WI38 (cell line): ENCODE data around the gene HTRA3.

Experiments used
- H3K4me3 ChIP-seq: 2 replicates; pipeline ENCODE4 v1.5.1; 2011; ENCODE audit warnings: low read depth, mild to moderate bottlenecking, control low read depth, low read length
- TF ChIP-seq, protein P1 (sequence below): IDR thresholded peaks from 2 replicates; pipeline ENCODE4 v1.5.1; 2012; ENCODE audit warnings: low read depth, mild to moderate bottlenecking, control low read depth, low read length

The HTRA3 gene

DNA sequence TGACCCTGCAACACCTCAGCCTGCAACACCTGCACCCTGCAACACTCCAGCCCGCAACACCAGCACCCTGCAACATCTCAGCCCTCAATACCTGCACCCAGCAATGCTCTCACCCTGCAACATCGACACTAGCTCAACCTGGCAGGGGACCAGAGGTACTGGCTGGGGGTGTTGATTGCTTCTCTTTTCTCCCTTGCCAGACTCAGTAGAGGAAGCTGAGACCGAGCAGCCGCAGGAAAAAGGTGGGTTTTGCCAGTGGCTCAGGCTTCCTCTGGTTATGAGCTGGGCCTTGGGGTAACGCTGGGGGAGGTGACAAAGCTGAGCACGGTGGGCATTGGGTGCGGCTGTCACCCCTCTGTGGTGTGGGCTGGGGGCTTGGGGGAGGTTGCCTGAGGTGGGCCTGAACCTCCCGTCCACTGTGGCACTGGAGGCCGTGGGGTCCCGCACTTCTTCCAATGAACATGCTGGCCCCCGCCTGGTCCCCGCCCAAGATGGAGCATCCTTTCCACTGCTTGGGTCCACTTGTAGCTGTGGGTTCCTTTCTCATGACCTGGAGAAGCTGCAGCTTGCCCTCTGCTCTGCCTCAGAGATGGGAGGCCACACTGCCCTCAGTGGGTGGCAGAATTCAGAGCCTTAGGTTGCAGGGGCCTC is 44.5 kb upstream of the HTRA3 start:
- TF ChIP-seq, protein P1, sequence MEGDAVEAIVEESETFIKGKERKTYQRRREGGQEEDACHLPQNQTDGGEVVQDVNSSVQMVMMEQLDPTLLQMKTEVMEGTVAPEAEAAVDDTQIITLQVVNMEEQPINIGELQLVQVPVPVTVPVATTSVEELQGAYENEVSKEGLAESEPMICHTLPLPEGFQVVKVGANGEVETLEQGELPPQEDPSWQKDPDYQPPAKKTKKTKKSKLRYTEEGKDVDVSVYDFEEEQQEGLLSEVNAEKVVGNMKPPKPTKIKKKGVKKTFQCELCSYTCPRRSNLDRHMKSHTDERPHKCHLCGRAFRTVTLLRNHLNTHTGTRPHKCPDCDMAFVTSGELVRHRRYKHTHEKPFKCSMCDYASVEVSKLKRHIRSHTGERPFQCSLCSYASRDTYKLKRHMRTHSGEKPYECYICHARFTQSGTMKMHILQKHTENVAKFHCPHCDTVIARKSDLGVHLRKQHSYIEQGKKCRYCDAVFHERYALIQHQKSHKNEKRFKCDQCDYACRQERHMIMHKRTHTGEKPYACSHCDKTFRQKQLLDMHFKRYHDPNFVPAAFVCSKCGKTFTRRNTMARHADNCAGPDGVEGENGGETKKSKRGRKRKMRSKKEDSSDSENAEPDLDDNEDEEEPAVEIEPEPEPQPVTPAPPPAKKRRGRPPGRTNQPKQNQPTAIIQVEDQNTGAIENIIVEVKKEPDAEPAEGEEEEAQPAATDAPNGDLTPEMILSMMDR = no peak
- no peak overlapping the region for H3K4me3 ChIP-seq

DNA sequence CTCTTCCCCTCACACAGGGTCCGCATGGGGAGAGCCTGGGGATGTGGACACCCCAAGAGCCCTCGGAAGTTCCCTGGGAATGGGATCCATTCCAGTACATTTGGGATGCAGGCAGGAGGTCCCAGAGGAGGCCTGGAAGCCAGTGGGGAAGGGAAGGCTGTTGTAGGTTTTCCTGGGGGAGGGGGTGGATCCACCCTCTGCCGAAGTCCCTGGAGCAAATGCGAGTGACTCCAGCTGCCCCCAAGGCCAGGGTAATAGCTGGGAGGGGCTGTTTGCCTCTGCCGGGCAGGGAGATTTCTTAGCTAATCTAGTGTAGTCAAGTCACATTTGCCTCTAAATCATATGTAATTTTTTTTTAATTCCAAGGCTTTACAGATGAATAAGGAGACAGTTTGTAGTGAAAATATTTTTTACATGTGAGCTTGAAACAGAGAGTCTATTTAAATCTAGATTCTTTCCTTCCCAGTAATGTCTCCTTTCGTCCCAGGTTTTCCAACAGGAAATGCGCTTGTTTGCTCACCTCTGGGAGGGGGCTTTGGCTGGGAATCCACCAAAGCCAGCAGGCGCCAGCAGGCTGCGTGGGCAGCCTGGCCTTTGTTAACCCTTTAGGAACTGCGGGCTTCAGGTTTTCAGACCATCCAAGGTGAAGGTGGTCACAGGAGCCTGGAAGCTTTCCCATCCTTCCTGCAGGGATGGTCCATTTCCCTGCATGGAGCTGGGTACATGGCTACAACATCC is 43.7 kb upstream of the HTRA3 start:
- no peak overlapping the region for H3K4me3 ChIP-seq
- TF ChIP-seq, protein P1 = no peak

DNA sequence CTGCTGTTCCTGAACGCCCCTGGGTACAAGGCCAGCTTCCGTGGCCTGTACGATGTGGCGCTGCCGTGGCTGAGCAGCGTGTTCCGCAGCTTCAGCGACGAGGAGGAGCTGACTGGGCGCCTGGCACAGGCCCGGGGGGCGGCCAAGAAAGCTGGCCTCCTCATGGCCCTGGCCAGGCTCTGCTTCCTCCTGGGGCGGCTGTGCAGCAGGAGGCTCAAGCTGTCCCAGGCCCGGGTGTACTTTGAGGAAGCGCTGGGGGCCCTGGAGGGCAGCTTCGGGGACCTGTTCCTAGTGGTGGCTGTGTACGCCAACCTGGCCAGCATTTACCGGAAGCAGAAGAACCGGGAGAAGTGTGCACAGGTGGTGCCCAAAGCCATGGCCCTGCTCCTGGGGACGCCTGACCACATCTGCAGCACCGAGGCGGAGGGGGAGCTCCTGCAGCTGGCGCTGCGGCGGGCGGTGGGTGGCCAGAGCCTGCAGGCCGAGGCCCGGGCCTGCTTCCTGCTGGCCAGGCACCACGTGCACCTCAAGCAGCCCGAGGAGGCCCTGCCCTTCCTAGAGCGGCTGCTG is 42.3 kb upstream of the HTRA3 start:
- TF ChIP-seq, protein P1 = no peak

DNA sequence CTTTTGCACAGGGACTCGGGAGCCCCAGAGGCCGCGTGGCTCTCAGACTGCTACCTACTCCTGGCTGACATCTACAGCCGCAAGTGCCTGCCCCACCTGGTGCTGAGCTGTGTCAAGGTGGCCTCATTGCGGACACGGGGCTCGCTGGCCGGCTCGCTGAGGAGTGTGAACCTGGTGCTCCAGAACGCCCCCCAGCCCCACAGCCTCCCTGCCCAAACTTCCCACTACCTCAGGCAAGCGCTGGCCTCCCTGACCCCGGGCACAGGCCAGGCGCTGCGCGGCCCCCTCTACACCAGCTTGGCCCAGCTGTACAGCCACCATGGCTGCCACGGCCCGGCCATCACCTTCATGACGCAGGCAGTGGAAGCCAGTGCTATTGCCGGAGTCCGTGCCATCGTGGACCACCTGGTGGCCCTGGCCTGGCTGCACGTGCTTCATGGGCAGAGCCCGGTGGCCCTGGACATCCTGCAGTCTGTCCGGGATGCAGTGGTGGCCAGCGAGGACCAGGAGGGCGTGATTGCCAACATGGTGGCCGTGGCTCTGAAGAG is 41.7 kb upstream of the HTRA3 start:
- TF ChIP-seq, protein P1 = no peak
- H3K4me3 ChIP-seq = no peak overlapping the region

More for the DNA sequence above, 42.3 kb upstream of the HTRA3 start:
- H3K4me3 ChIP-seq = no peak overlapping the region

DNA sequence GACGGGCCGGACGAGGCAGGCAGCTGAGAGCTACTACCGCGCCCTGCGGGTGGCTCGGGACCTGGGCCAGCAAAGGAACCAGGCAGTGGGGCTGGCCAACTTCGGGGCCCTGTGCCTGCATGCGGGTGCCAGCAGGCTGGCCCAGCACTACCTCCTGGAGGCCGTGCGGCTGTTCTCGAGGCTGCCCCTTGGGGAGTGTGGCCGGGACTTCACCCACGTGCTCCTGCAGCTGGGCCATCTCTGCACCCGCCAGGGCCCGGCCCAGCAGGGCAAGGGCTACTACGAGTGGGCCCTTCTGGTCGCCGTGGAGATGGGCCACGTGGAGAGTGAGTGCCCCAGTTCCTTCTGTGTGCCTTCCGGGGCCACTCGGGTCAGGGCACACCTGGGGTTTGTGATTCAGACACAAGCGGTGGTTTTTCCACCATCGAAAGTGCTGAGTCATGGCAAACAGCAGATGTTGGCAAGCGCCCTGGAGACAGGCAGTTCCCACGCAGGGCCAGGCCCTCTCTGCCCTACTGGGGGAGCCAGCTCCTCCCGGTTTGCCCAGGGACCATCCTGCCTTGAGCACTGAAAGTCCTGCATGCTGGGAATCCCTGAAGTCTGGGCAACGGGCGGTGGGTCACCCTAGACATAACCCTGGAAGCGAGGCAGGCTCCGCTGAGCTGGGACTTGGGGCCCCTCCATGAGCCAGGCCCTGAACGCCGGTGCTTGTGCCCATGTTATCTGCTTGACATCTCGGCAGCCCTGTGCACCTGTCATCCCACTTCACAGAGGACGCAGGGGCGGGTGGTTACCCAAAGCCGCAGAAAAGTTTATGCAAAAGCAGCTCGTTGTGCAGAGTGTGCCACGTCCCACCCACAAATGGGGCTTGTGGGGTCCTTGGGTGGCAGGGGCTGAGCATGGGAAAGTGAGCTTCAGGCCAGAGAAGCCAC is 41.0 kb upstream of the HTRA3 start:
- TF ChIP-seq, protein P1 = no peak
- H3K4me3 ChIP-seq = no peak overlapping the region

DNA sequence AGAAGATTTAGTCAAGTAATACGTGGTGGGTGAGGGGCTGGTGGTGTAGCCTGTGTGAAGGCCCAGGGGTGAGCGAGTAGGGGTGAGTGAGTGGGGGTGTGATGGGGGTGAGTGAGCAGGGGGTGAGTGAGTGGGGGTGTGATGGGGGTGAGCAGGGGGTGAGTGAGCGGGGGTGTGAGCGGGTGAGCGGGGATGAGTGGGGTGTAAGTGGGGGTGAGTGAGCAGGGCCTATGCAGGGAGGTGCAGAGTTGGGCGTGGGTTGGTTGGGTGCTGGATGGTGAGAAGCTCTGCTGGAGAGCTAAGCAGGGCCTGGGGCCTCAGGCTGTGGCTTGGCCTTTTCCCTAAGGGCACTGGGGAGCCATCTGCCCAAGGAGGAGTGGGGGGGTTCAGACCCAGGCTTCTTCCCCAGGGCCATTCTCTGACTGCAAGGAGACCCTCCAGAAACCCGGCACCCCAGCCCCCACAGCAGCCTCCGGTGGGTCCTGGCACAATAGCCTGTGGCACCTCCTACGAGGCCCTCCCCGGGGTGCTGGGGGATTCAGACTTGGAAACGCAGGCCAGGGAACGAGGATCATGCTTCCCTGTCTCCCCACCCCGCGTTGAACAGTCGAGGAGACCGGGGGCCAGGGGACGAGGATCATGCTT is 40.1 kb upstream of the HTRA3 start:
- H3K4me3 ChIP-seq = no peak overlapping the region

More for the DNA sequence above, 40.1 kb upstream of the HTRA3 start:
- TF ChIP-seq, protein P1 = no peak
